ENCODE results near the gene GNB1L.

DNA sequence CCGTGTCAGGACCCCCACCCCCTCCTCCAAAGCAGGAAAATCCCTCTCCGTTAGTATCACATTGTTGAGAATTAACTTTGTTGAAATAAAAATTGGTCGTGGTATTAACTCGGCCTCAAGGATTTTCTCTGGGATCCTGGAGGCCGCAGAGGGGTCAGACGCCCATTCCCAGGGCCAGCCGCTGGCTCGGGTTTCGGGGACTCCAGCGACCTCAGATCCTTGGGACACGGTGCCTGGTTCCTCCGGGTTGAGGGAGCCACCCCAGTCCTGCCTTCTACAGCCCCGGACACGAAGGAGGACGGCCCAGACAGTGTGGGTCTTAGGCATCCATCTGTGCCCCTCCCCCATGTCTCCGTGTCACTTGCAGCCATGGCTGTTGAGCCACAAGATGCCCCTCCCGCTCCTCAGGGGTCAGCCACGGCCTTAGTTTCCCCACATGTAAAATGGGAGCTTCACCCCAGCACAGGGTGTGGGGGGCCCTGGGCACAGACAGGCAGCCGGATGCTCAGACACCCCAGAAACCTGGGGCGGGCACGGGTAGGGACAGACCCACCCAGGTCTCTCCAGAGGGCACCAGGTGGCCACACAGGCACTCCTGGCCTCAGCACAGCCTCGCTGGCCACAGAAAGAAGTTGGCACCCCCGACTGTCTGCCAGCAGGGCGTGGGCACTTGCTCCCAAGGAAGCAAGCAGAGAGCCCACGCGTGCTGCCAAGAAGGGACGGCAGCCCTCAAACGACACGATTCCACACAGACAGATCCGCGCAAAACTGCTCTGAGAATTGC, 115.8 kb downstream of the GNB1L start:
- TF ChIP-seq, protein P1, sequence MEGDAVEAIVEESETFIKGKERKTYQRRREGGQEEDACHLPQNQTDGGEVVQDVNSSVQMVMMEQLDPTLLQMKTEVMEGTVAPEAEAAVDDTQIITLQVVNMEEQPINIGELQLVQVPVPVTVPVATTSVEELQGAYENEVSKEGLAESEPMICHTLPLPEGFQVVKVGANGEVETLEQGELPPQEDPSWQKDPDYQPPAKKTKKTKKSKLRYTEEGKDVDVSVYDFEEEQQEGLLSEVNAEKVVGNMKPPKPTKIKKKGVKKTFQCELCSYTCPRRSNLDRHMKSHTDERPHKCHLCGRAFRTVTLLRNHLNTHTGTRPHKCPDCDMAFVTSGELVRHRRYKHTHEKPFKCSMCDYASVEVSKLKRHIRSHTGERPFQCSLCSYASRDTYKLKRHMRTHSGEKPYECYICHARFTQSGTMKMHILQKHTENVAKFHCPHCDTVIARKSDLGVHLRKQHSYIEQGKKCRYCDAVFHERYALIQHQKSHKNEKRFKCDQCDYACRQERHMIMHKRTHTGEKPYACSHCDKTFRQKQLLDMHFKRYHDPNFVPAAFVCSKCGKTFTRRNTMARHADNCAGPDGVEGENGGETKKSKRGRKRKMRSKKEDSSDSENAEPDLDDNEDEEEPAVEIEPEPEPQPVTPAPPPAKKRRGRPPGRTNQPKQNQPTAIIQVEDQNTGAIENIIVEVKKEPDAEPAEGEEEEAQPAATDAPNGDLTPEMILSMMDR (IDR thresholded peaks at IDR 0.05; ENCODE audit: insufficient read depth, low read length): no peak
- TF ChIP-seq POLR2AphosphoS5 (IDR thresholded peaks at IDR 0.05; ENCODE audit: low read depth): no peak
- TF ChIP-seq, protein P2, sequence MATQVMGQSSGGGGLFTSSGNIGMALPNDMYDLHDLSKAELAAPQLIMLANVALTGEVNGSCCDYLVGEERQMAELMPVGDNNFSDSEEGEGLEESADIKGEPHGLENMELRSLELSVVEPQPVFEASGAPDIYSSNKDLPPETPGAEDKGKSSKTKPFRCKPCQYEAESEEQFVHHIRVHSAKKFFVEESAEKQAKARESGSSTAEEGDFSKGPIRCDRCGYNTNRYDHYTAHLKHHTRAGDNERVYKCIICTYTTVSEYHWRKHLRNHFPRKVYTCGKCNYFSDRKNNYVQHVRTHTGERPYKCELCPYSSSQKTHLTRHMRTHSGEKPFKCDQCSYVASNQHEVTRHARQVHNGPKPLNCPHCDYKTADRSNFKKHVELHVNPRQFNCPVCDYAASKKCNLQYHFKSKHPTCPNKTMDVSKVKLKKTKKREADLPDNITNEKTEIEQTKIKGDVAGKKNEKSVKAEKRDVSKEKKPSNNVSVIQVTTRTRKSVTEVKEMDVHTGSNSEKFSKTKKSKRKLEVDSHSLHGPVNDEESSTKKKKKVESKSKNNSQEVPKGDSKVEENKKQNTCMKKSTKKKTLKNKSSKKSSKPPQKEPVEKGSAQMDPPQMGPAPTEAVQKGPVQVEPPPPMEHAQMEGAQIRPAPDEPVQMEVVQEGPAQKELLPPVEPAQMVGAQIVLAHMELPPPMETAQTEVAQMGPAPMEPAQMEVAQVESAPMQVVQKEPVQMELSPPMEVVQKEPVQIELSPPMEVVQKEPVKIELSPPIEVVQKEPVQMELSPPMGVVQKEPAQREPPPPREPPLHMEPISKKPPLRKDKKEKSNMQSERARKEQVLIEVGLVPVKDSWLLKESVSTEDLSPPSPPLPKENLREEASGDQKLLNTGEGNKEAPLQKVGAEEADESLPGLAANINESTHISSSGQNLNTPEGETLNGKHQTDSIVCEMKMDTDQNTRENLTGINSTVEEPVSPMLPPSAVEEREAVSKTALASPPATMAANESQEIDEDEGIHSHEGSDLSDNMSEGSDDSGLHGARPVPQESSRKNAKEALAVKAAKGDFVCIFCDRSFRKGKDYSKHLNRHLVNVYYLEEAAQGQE (IDR thresholded peaks at IDR 0.05; ENCODE audit: insufficient replicate concordance, low read depth): no peak
